Measurements from ENCODE around the gene RFX8. TPM values are rescaled to one million over a fixed set of nuclear protein-coding genes. Genes with fewer than 3 reads are reported as not detected.
A peak's percentile ranks its signal among the peaks of the same experiment; 100 is the strongest.

RFX8 gene
- polyA plus RNA-seq, 6 donors from 2014 or later, result not detected

DNA sequence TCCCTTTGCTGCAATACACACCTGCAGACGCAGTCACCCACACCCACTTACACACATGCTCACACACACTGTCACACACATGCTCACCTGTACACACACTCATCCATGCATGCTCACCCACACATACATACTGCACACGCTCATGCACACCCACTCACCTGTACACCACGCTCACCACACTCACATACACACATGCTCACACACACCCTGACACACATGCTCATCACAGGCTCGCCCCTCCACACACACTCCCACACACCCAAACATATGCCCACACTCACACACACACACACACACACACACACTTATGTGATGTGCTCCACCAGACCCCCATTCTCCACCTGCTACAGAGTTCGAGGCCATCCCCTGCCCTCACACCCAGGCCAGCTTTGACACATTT, 64.8 kb downstream of the RFX8 start:
- Mint-ChIP-seq H3K4me1 (peaks cover 11 to 19% (median 11%) of the 10 kb centered on the region in 3 donors), H3K9me3 (peaks cover 0 to 6% (median 2%) of the 10 kb centered on the region in 7 donors), H3K36me3 (peaks cover 6 to 7% of the 10 kb centered on the region in 2 donors), H3K27me3 (peaks cover 0 to 9% (median 0%) of the 10 kb centered on the region in 3 donors), H3K27ac (peak overlapping the region in 3 of 6 donors; percentile 34 to 67 (median 34)), H3K4me3 (no peak overlapping the region)
- ATAC-seq (ENCODE audit: low read depth in 2 of 2) (no peak), DNase-seq (no peak)

DNA sequence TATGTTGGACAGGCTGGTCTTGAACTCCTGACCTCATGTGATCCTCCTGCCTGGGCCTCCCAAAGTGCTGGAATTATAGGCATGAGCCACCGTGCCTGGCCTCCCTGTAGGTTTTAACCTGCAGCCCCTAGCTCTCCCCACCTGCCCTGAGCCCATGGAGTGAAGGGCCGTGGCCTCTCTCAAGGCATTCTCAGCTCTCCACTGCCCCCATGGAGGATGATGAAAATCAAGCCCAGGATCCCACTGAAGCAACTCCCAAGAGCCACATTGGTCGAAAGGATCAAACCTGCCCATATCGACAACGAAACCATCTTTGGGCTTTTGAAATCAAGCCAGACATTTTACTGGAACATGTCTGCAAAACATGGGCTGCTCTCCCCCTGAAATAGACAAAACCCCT, 65.2 kb downstream of the RFX8 start:
- H3K4me1 Mint-ChIP-seq, result peaks cover 11 to 22% (median 15%) of the 10 kb centered on the region in 3 donors
- H3K9me3 Mint-ChIP-seq, result peaks cover 0 to 2% (median under 1%) of the 10 kb centered on the region in 7 donors
- peaks cover 0 to 9% (median 0%) of the 10 kb centered on the region in 3 donors for H3K27me3 Mint-ChIP-seq
- H3K27ac Mint-ChIP-seq, result no peak overlapping the region
- H3K36me3 Mint-ChIP-seq, result peaks cover 2 to 3% of the 10 kb centered on the region in 2 donors
- no peak overlapping the region for H3K4me3 Mint-ChIP-seq
- ATAC-seq (ENCODE audit: low read depth in 2 of 2) (no peak), DNase-seq (no peak)

DNA sequence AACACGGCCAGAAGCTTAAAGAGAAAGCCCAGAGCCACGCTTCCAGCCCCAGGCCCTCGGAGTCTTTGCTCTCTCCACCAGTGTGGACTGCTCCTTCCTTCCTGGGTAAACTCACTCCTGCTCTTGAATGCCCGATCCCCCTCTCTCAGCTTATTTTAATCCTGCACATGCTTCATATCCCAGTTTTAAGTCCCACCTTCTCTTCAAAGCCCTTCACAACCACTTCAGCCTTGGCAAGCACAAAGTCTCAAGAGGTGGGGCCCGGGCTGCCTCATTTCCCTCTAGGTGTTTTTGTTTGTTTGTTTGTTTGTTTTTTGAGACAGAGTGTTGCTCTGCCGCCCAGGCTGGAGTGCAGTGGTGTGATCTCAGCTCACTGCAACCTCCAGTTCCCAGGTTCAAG, 66.0 kb downstream of the RFX8 start:
- H3K4me1 Mint-ChIP-seq, result peaks cover 11 to 28% (median 16%) of the 10 kb centered on the region in 3 donors
- H3K27me3 Mint-ChIP-seq, result peaks cover 0 to 9% (median 0%) of the 10 kb centered on the region in 3 donors
- H3K4me3 Mint-ChIP-seq, result no peak overlapping the region
- no peaks in the 10 kb centered on the region for H3K9me3 Mint-ChIP-seq
- DNase-seq, result no peak
- peak overlapping the region in 2 of 6 donors; percentile 20 to 42 for H3K27ac Mint-ChIP-seq
- no peaks in the 10 kb centered on the region for H3K36me3 Mint-ChIP-seq
- no peak for ATAC-seq (ENCODE audit: low read depth in 2 of 2)

DNA sequence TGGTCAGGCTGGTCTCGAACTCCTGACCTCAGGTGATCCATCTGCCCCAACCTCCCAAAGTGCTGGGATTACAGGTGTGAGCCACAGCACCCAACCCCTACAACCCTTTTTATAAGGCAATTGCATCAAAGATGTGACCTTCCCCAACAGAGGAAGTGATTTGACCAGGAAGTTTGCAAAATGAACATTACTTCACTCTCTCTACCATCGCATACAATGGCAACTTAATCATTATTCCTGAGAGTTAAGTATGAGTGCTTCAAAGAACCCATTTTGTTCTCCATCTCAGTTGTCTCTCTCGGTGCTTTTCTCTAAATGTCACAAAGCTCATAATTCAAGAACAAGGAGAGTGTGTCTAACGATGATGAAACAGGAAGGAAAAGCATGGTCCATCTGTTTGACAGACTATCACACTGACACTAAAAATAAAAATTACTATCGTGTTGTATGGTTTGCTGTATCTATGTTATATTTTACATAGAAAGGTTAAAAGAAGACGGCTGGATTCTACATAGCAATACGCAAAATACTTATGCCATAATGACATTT, 69.5 kb downstream of the RFX8 start:
- peak overlapping the region in 5 of 6 donors; percentile 4 to 74 (median 49) for H3K27ac Mint-ChIP-seq
- H3K27me3 Mint-ChIP-seq, result peaks cover 0 to 8% (median 0%) of the 10 kb centered on the region in 3 donors
- no peaks in the 10 kb centered on the region for H3K9me3 Mint-ChIP-seq
- H3K4me3 Mint-ChIP-seq, result peak overlapping the region in 7 of 8 donors; percentile 42 to 77 (median 63)
- peaks cover 36 to 58% (median 43%) of the 10 kb centered on the region in 3 donors for H3K4me1 Mint-ChIP-seq
- DNase-seq (peak; percentile 9), ATAC-seq (ENCODE audit: low read depth in 2 of 2) (peak in 1 of 2 donors; percentile 14)
- H3K36me3 Mint-ChIP-seq, result no peaks in the 10 kb centered on the region

DNA sequence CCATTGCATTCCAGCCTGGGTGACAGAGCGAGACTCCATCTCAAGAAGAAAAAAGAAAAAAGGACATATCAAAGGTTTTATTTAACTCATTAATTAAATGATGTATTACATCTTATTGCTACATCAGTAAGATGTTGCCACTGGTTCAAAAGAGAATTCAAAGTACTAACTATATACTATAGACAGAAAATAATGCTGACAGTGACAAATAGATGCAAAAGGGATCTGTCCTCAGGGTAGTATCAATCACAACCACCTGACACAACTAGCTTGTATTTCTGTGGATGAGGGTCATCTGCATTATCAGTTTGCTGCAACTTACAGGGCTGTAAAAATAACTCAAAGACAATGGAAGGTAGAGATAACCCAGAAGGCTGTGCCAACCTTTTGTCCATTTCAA, 71.2 kb downstream of the RFX8 start:
- H3K9me3 Mint-ChIP-seq, result no peaks in the 10 kb centered on the region
- no peaks in the 10 kb centered on the region for H3K36me3 Mint-ChIP-seq
- H3K27ac Mint-ChIP-seq, result peak overlapping the region in 1 of 6 donors; percentile 39
- H3K4me3 Mint-ChIP-seq, result no peak overlapping the region
- no peak for ATAC-seq (ENCODE audit: low read depth in 2 of 2)
- DNase-seq, result no peak
- no peaks in the 10 kb centered on the region for H3K27me3 Mint-ChIP-seq
- peaks cover 52 to 74% (median 60%) of the 10 kb centered on the region in 3 donors for H3K4me1 Mint-ChIP-seq

GRCh38 chr2:101402630-101403029, 72.3 kb downstream of the RFX8 start:
- no peak for DNase-seq
- H3K9me3 Mint-ChIP-seq, result no peaks in the 10 kb centered on the region
- H3K27me3 Mint-ChIP-seq, result no peaks in the 10 kb centered on the region
- H3K4me1 Mint-ChIP-seq, result peaks cover 52 to 73% (median 61%) of the 10 kb centered on the region in 3 donors
- no peaks in the 10 kb centered on the region for H3K36me3 Mint-ChIP-seq
- H3K27ac Mint-ChIP-seq, result peak overlapping the region in 1 of 6 donors; percentile 57
- peak overlapping the region in 2 of 8 donors; percentile 1 to 52 for H3K4me3 Mint-ChIP-seq
- no peak for ATAC-seq (ENCODE audit: low read depth in 2 of 2)

GRCh38 chr2:101401906-101402305, 73.0 kb downstream of the RFX8 start:
- Mint-ChIP-seq H3K27me3 (no peaks in the 10 kb centered on the region), H3K27ac (peak overlapping the region in 5 of 6 donors; percentile 57 to 94 (median 78)), H3K9me3 (no peaks in the 10 kb centered on the region), H3K4me1 (peaks cover 52 to 73% (median 61%) of the 10 kb centered on the region in 3 donors), H3K4me3 (peak overlapping the region in 6 of 8 donors; percentile 43 to 86 (median 62)), H3K36me3 (no peaks in the 10 kb centered on the region)
- ATAC-seq (ENCODE audit: low read depth in 2 of 2) (no peak), DNase-seq (no peak)

DNA sequence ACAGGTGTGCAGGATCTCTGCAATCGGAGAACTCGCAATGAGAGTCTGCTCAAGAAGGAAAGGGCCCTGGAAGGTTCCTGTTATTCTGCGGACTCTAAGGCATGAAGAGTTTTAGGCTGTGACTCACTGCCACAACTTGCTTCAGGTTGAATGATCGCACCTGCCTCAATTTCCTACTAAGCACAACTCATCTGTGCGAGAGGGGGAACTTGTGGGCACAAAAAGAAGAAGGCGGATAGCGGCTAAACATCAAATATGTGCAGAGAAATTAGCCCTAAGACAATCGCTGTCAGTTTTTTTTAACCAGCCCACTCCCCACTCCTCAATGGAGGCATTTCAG, 73.6 kb downstream of the RFX8 start:
- no peaks in the 10 kb centered on the region for H3K27me3 Mint-ChIP-seq
- H3K36me3 Mint-ChIP-seq, result no peaks in the 10 kb centered on the region
- ATAC-seq (ENCODE audit: low read depth in 2 of 2) (peak; percentile 77 to 80), DNase-seq (peak; percentile 60)
- H3K27ac Mint-ChIP-seq, result peak overlapping the region; percentile 76 to 95 (median 92)
- peaks cover 52 to 69% (median 61%) of the 10 kb centered on the region in 3 donors for H3K4me1 Mint-ChIP-seq
- H3K9me3 Mint-ChIP-seq, result no peaks in the 10 kb centered on the region
- peak overlapping the region; percentile 48 to 94 (median 77) for H3K4me3 Mint-ChIP-seq

GRCh38 chr2:101400506-101401325, 74.2 kb downstream of the RFX8 start:
- Mint-ChIP-seq H3K4me3 (peak overlapping the region; percentile 60 to 94 (median 77)), H3K36me3 (no peaks in the 10 kb centered on the region), H3K27me3 (peaks cover 0 to 5% (median 0%) of the 10 kb centered on the region in 3 donors), H3K4me1 (peaks cover 48 to 63% (median 56%) of the 10 kb centered on the region in 3 donors), H3K9me3 (no peaks in the 10 kb centered on the region), H3K27ac (peak overlapping the region; percentile 76 to 95 (median 92))
- DNase-seq, result no peak
- ATAC-seq (ENCODE audit: low read depth in 2 of 2), result peak; percentile 49 to 51

DNA sequence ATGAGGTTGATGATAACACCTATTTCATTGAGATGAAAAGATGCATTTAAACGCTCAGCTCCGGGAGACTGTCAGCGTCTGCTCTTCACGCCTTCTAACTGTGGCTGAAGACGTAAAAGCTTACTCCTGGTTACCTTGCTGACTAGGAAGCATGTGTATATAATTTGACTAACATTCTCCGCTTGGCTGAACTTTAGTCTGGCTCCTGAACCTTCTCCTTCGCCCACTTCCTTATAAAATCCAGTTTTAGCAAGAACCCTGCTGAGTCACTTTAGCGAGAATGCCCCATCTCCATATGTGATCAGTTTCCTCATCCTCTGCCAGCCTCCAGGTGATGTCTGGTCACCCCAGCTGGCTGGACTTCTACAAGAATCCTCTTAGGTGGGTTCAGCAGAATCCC, 74.9 kb downstream of the RFX8 start:
- ATAC-seq (ENCODE audit: low read depth in 2 of 2) (peak; percentile 45 to 57), DNase-seq (peak; percentile 29)
- Mint-ChIP-seq H3K27me3 (peaks cover 0 to 5% (median 0%) of the 10 kb centered on the region in 3 donors), H3K36me3 (no peaks in the 10 kb centered on the region), H3K4me1 (peaks cover 42 to 56% (median 49%) of the 10 kb centered on the region in 3 donors), H3K9me3 (no peaks in the 10 kb centered on the region), H3K4me3 (peak overlapping the region; percentile 23 to 94 (median 72)), H3K27ac (peak overlapping the region in 5 of 6 donors; percentile 76 to 95 (median 94))

GRCh38 chr2:101399021-101399799, 75.7 kb downstream of the RFX8 start:
- Mint-ChIP-seq H3K9me3 (no peaks in the 10 kb centered on the region), H3K27me3 (peaks cover 0 to 7% (median 5%) of the 10 kb centered on the region in 3 donors), H3K36me3 (no peaks in the 10 kb centered on the region), H3K27ac (peak overlapping the region in 3 of 6 donors; percentile 76 to 95 (median 82)), H3K4me1 (peaks cover 42 to 49% (median 45%) of the 10 kb centered on the region in 3 donors), H3K4me3 (peak overlapping the region in 3 of 8 donors; percentile 70 to 81 (median 73))
- no peak for ATAC-seq (ENCODE audit: low read depth in 2 of 2)
- no peak for DNase-seq

DNA sequence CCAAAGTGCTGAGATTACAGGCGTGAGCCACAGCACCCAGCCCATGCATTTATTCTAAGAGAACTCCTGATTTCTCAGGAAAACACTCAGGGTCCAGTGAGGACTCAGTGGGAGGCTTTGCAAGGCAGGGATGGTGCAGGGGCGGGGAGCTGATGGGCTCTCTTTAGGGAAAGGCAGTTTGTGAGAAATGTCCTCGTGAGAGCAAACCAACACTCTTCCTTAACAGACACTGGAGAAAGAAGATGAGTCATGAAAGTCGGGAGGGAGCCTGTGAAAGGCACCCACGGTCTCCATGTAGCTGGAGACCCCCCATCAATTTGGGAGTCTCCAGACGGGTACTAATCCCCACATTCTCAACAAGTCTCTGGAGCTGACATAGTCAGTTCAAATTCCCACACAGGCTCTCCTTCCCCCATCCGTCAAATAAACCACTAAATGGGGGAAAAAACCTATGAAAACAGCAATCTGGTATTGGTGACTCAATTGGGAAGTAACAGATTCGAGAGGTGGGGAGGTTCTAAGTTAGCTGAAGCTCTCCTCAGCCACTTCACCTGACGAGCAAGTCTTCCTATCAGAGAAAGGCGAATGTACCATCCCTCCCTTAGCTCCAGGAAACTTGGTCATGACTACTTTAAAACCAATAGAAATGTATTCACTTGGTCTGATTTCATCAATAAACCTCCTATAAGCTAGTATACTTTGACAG, 76.6 kb downstream of the RFX8 start:
- Mint-ChIP-seq H3K27ac (peak overlapping the region in 1 of 6 donors; percentile 76), H3K4me3 (no peak overlapping the region), H3K9me3 (no peaks in the 10 kb centered on the region), H3K36me3 (no peaks in the 10 kb centered on the region), H3K4me1 (peaks cover 42 to 45% (median 45%) of the 10 kb centered on the region in 3 donors), H3K27me3 (peaks cover 0 to 13% (median 5%) of the 10 kb centered on the region in 3 donors)
- no peak for ATAC-seq (ENCODE audit: low read depth in 2 of 2)
- DNase-seq, result no peak

Measured in naive B cell (primary cell).